K562 (cell line): ENCODE results near the gene HARS1. TPM values are rescaled to one million over a fixed set of nuclear protein-coding genes. Genes with fewer than 3 reads are reported as not detected.

Source experiments
- ARNT ChIP-seq, 2 experiments: fragments of 450-650 bp; IDR thresholded peaks; 2 replicates each; pipeline ENCODE4 v1.6.1; 2016; ENCODE audit warnings: mild to moderate bottlenecking in 1 of 2
- CEBPZ ChIP-seq: fragments of 150-350 bp; IDR thresholded peaks from 2 replicates; pipeline ENCODE4 v1.6.1; 2014; ENCODE audit warnings: low read depth, mild to moderate bottlenecking, low read length, borderline replicate concordance
- CREB3 ChIP-seq: fragments of 450-650 bp; conservative IDR thresholded peaks from 2 replicates; pipeline ENCODE4 v1.6.1; 2016; ENCODE audit warnings: missing genetic modification characterization, low read depth, mild to moderate bottlenecking, missing compliant biosample characterization, moderate library complexity
- E2F5 ChIP-seq: sonication (generic); formaldehyde crosslinking; IDR thresholded peaks from 2 replicates; pipeline ENCODE4 v1.8.0; 2022; ENCODE audit warnings: mild to moderate bottlenecking, missing genetic modification reagents
- KLF10 ChIP-seq: fragments of 250-450 bp; sonication (Bioruptor Pico); IDR thresholded peaks from 2 replicates; pipeline ENCODE4 v1.6.1; 2021; ENCODE audit warnings: matching md5 sums
- POLR2H ChIP-seq: IDR thresholded peaks from 2 replicates; pipeline ENCODE4 v1.6.1; 2016; ENCODE audit warnings: missing genetic modification characterization, low read depth, mild to moderate bottlenecking, control low read depth, missing compliant biosample characterization, moderate library complexity
- REST ChIP-seq, 2 experiments: fragments of 450-650 bp; formaldehyde crosslinking in 1 of 2; IDR thresholded peaks; 2 replicates each; pipeline versions ENCODE4 v1.4.0 to v1.6.1; 2014 to 2020; ENCODE audit warnings: mild to moderate bottlenecking in 2 of 2, borderline replicate concordance in 1 of 2, low read depth in 1 of 2
- RNF2 ChIP-seq: sonication (generic); IDR thresholded peaks from 2 replicates; pipeline ENCODE4 v1.6.1; 2016
- ZBTB43 ChIP-seq: sonication (generic); formaldehyde crosslinking; IDR thresholded peaks from 2 replicates; pipeline ENCODE4 v1.8.0; 2023; ENCODE audit warnings: mild to moderate bottlenecking, missing genetic modification reagents
- ZNF217 ChIP-seq: sonication (generic); formaldehyde crosslinking; IDR thresholded peaks from 2 replicates; pipeline ENCODE4 v1.8.0; 2022; ENCODE audit warnings: mild to moderate bottlenecking, missing genetic modification reagents
- ZNF644 ChIP-seq: fragments of 200-800 bp; sonication (Bioruptor generic); IDR thresholded peaks from 2 replicates; pipeline ENCODE4 v1.6.1; 2016; ENCODE audit warnings: low read depth, missing genetic modification characterization, missing compliant biosample characterization
- polyA plus RNA-seq, 8 experiments: library from polyadenylated mRNA; depleted of rRNA in 4 of 8; stranded (reverse) in 5 of 8; unstranded in 3 of 8; fragments of >200 nt; fragmentation: Nextera tagmentation in 2 of 8; fragmentation: Illumina TruSeq in 1 of 8; extraction: Ambion mirVana in 2 of 8; extraction: Trizol in 1 of 8; gene quantifications; 2 replicates each; pipeline versions ENCODE4 v1.2.1 to v1.2.3, GENCODE V29; 2011 to 2014; ENCODE audit warnings: inconsistent platforms in 1 of 8, missing spikeins in 1 of 8
- total RNA-seq, 7 experiments: library from RNA; depleted of rRNA in 6 of 7; stranded (reverse); fragments of >200 nt in 6 of 7; fragmentation: Illumina TruSeq in 2 of 7; extraction: Trizol in 2 of 7; gene quantifications; 2 replicates each; pipeline versions ENCODE4 v1.2.1 to v1.2.3, GENCODE V29; 2011 to 2021; ENCODE audit warnings: low replicate concordance in 1 of 7

The HARS1 gene
- total and polyA plus RNA-seq, 9 of the 15 experiments (the other 6 are each of a cell fraction or from before 2014, with no cell fraction given) = 13.5 to 88.5 (median 75.2) TPM

GRCh38 chr5:140664359-140665119, 26.6 kb downstream of the HARS1 start, which contains the start of gene WDR55 (continued):
- TF ChIP-seq ZBTB43 (CRISPR knock-in tag) (no peak), ARNT (IDR thresholded peaks at IDR 0.05) (no peak), POLR2H (tag) (peak; percentile 76), ZNF644 (tag) (no peak), CREB3 (tag) (0 out of 2 replicates have a peak, but pooled peaks have one; percentile 45), CEBPZ (no peak), E2F5 (CRISPR knock-in tag) (no peak), REST (IDR thresholded peaks at IDR 0.05; ENCODE audit: borderline replicate concordance) (no peak), REST (CRISPR knock-in tag; IDR thresholded peaks at IDR 0.05; ENCODE audit: low read depth) (no peak), ZNF217 (CRISPR knock-in tag) (no peak), KLF10 (CRISPR knock-in tag) (no peak), RNF2 (peak; percentile 79)
